ENCODE data around the gene GPR78.

The GPR78 gene

DNA sequence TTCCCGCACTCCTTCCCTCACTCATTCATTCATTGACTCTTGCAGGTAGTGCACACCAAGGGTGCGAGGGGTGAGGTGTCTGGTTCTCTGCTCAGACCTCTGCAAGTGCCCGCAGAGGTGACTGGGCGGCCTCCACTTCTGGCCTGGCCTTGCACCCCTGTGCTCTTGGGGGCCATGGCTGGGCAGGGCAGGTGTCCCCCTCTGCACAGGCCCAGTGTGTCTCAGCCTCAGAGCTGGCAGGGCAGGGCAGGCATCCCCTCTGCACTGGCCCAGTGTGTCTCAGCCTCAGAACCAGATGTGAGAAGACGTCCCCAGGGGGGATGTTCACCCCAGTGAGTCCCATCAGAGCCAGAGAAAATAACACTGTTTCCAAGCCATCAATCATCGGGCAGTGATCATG is 29.2 kb downstream of the GPR78 start:
- Histone ChIP-seq H3K4me3 (ENCODE audit: low read depth, low read length) (no peak overlapping the region), H3K4me1 (ENCODE audit: control insufficient read depth, insufficient read depth, low read length) (no peaks in the 10 kb centered on the region), H3K27ac (ENCODE audit: extremely low read depth, low read depth, low read length) (no peak overlapping the region), H3K36me3 (ENCODE audit: control insufficient read depth in 2 of 2, insufficient read depth in 1 of 2, low read length in 2 of 2) (no peaks in the 10 kb centered on the region), H3K9me3 (ENCODE audit: control insufficient read depth, insufficient read depth, low read depth, low read length) (no peaks in the 10 kb centered on the region)
- ChIA-PET CTCF (no interaction called here), POLR2A (no interaction called here)
- TF ChIP-seq, protein P1, sequence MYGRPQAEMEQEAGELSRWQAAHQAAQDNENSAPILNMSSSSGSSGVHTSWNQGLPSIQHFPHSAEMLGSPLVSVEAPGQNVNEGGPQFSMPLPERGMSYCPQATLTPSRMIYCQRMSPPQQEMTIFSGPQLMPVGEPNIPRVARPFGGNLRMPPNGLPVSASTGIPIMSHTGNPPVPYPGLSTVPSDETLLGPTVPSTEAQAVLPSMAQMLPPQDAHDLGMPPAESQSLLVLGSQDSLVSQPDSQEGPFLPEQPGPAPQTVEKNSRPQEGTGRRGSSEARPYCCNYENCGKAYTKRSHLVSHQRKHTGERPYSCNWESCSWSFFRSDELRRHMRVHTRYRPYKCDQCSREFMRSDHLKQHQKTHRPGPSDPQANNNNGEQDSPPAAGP (tag by site-specific recombination; IDR thresholded peaks at IDR 0.05), result no peak
- no peak for TF ChIP-seq SCRT2 (tag by site-specific recombination; IDR thresholded peaks at IDR 0.05)
- TF ChIP-seq ZNF830 (tag by site-specific recombination; IDR thresholded peaks at IDR 0.05; ENCODE audit: low read depth), result no peak
- no peak for TF ChIP-seq ZNF211 (tag by site-specific recombination; IDR thresholded peaks at IDR 0.05; ENCODE audit: low read depth)
- no peak for TF ChIP-seq ZNF561 (tag by site-specific recombination; IDR thresholded peaks at IDR 0.05; ENCODE audit: borderline replicate concordance)
- TF ChIP-seq ZFP3 (tag by site-specific recombination; IDR thresholded peaks at IDR 0.05; ENCODE audit: low read depth), result no peak
- no peak for TF ChIP-seq ZNF530 (tag by site-specific recombination; IDR thresholded peaks at IDR 0.05; ENCODE audit: low read depth)
- no peak for TF ChIP-seq ZNF132 (tag by site-specific recombination; IDR thresholded peaks at IDR 0.05; ENCODE audit: borderline replicate concordance)
- TF ChIP-seq, protein P2, sequence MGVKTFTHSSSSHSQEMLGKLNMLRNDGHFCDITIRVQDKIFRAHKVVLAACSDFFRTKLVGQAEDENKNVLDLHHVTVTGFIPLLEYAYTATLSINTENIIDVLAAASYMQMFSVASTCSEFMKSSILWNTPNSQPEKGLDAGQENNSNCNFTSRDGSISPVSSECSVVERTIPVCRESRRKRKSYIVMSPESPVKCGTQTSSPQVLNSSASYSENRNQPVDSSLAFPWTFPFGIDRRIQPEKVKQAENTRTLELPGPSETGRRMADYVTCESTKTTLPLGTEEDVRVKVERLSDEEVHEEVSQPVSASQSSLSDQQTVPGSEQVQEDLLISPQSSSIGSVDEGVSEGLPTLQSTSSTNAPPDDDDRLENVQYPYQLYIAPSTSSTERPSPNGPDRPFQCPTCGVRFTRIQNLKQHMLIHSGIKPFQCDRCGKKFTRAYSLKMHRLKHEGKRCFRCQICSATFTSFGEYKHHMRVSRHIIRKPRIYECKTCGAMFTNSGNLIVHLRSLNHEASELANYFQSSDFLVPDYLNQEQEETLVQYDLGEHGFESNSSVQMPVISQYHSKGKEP (tag by site-specific recombination; IDR thresholded peaks at IDR 0.05), result no peak
- no peak for TF ChIP-seq ZNF223 (tag by site-specific recombination; IDR thresholded peaks at IDR 0.05)
- TF ChIP-seq ZNF10 (tag by site-specific recombination; IDR thresholded peaks at IDR 0.05), result no peak
- TF ChIP-seq, protein P3, sequence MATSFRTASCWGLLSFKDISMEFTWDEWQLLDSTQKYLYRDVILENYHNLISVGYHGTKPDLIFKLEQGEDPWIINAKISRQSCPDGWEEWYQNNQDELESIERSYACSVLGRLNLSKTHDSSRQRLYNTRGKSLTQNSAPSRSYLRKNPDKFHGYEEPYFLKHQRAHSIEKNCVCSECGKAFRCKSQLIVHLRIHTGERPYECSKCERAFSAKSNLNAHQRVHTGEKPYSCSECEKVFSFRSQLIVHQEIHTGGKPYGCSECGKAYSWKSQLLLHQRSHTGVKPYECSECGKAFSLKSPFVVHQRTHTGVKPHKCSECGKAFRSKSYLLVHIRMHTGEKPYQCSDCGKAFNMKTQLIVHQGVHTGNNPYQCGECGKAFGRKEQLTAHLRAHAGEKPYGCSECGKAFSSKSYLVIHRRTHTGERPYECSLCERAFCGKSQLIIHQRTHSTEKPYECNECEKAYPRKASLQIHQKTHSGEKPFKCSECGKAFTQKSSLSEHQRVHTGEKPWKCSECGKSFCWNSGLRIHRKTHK (tag by site-specific recombination; IDR thresholded peaks at IDR 0.05), result no peak
- TF ChIP-seq, protein P4, sequence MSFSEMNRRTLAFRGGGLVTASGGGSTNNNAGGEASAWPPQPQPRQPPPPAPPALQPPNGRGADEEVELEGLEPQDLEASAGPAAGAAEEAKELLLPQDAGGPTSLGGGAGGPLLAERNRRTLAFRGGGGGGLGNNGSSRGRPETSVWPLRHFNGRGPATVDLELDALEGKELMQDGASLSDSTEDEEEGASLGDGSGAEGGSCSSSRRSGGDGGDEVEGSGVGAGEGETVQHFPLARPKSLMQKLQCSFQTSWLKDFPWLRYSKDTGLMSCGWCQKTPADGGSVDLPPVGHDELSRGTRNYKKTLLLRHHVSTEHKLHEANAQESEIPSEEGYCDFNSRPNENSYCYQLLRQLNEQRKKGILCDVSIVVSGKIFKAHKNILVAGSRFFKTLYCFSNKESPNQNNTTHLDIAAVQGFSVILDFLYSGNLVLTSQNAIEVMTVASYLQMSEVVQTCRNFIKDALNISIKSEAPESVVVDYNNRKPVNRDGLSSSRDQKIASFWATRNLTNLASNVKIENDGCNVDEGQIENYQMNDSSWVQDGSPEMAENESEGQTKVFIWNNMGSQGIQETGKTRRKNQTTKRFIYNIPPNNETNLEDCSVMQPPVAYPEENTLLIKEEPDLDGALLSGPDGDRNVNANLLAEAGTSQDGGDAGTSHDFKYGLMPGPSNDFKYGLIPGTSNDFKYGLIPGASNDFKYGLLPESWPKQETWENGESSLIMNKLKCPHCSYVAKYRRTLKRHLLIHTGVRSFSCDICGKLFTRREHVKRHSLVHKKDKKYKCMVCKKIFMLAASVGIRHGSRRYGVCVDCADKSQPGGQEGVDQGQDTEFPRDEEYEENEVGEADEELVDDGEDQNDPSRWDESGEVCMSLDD (tag by site-specific recombination; IDR thresholded peaks at IDR 0.05), result no peak
- no peak for TF ChIP-seq ZFP37 (tag by site-specific recombination; IDR thresholded peaks at IDR 0.05)
- TF ChIP-seq ZNF23 (tag by site-specific recombination; IDR thresholded peaks at IDR 0.05; ENCODE audit: borderline replicate concordance), result no peak
- no peak for TF ChIP-seq KLF10 (tag by site-specific recombination; IDR thresholded peaks at IDR 0.05)
- TF ChIP-seq, protein P5, sequence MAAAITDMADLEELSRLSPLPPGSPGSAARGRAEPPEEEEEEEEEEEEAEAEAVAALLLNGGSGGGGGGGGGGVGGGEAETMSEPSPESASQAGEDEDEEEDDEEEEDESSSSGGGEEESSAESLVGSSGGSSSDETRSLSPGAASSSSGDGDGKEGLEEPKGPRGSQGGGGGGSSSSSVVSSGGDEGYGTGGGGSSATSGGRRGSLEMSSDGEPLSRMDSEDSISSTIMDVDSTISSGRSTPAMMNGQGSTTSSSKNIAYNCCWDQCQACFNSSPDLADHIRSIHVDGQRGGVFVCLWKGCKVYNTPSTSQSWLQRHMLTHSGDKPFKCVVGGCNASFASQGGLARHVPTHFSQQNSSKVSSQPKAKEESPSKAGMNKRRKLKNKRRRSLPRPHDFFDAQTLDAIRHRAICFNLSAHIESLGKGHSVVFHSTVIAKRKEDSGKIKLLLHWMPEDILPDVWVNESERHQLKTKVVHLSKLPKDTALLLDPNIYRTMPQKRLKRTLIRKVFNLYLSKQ (tag by site-specific recombination; IDR thresholded peaks at IDR 0.05; ENCODE audit: borderline replicate concordance), result no peak

DNA sequence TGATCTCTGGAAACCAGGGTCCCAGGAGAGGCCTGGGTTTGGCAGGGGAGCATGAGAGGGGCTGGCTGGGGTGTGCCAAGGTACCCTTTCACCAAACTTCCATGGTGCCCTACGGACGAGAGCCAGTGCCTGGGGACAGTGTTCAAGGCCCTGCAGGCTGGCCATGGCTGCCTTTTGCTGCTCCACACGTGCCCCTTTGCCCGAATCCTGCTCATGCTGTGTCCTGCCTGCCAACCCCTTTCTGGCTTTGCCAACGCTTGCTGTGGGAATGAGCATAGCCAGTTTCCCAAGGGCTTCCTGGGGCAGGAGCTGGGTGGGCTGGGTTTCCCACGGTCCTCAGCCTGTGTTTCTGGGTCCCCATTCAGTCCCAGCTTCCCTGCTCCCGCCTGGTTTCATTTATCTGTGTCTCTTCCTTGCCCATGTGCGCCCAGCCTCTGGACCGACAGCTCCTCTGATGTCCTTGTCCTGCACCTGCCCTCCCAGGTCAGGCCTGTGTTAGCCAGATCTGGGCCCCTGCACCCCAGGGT is 29.7 kb downstream of the GPR78 start:
- Histone ChIP-seq H3K9me3 (ENCODE audit: control insufficient read depth, insufficient read depth, low read depth, low read length) (no peaks in the 10 kb centered on the region), H3K36me3 (ENCODE audit: control insufficient read depth in 2 of 2, insufficient read depth in 1 of 2, low read length in 2 of 2) (no peaks in the 10 kb centered on the region), H3K4me3 (ENCODE audit: low read depth, low read length) (no peak overlapping the region), H3K4me1 (ENCODE audit: control insufficient read depth, insufficient read depth, low read length) (no peaks in the 10 kb centered on the region), H3K27ac (ENCODE audit: extremely low read depth, low read depth, low read length) (no peak overlapping the region)
- CTCF ChIA-PET, result no interaction called here
- POLR2A ChIA-PET, result no interaction called here
- TF ChIP-seq, protein P6, sequence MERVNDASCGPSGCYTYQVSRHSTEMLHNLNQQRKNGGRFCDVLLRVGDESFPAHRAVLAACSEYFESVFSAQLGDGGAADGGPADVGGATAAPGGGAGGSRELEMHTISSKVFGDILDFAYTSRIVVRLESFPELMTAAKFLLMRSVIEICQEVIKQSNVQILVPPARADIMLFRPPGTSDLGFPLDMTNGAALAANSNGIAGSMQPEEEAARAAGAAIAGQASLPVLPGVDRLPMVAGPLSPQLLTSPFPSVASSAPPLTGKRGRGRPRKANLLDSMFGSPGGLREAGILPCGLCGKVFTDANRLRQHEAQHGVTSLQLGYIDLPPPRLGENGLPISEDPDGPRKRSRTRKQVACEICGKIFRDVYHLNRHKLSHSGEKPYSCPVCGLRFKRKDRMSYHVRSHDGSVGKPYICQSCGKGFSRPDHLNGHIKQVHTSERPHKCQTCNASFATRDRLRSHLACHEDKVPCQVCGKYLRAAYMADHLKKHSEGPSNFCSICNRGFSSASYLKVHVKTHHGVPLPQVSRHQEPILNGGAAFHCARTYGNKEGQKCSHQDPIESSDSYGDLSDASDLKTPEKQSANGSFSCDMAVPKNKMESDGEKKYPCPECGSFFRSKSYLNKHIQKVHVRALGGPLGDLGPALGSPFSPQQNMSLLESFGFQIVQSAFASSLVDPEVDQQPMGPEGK (tag by site-specific recombination; IDR thresholded peaks at IDR 0.05), result no peak
- TF ChIP-seq ZNF211 (tag by site-specific recombination; IDR thresholded peaks at IDR 0.05; ENCODE audit: low read depth) (no peak), ZBTB17 (tag by site-specific recombination; IDR thresholded peaks at IDR 0.05) (no peak), KLF16 (tag by site-specific recombination; IDR thresholded peaks at IDR 0.05) (no peak), KLF7 (tag by site-specific recombination; IDR thresholded peaks at IDR 0.05; ENCODE audit: borderline replicate concordance) (no peak)
- TF ChIP-seq, protein P3 (tag by site-specific recombination; IDR thresholded peaks at IDR 0.05), result no peak

All from HEK293 (cell line).